Duodenal mucosa (tissue), 2 donors: Measurements from ENCODE around the gene ADCY7.

ENCODE experiments used
- H3K27ac ChIP-seq: one replicate; pipeline ENCODE4 v1.7.0; 2013; ENCODE audit warnings: low read depth, low read length
- H3K27me3 ChIP-seq, 2 donors: one replicate each; pipeline ENCODE4 v1.7.0; 2013; ENCODE audit warnings: low read length in 2 of 2, control low read depth in 1 of 2; ENCODE audit not compliant: insufficient read depth in 2 of 2, control insufficient read depth in 1 of 2
- H3K36me3 ChIP-seq, 2 donors: one replicate each; pipeline ENCODE4 v1.7.0; 2013; ENCODE audit warnings: low read length in 2 of 2, control low read depth in 1 of 2; ENCODE audit not compliant: insufficient read depth in 2 of 2, control insufficient read depth in 1 of 2
- H3K4me1 ChIP-seq, 2 donors: one replicate each; pipeline ENCODE4 v1.7.0; 2013; ENCODE audit warnings: low read length in 2 of 2, control low read depth in 1 of 2; ENCODE audit not compliant: insufficient read depth in 2 of 2, control insufficient read depth in 1 of 2
- H3K4me3 ChIP-seq, 2 donors: one replicate each; pipeline ENCODE4 v1.7.0; 2013; ENCODE audit warnings: low read length in 2 of 2, low read depth in 1 of 2
- H3K9ac ChIP-seq, 2 donors: one replicate each; pipeline ENCODE4 v1.7.0; 2013; ENCODE audit warnings: low read length in 2 of 2, low read depth in 1 of 2
- H3K9me3 ChIP-seq, 2 donors: one replicate each; pipeline ENCODE4 v1.7.0; 2013; ENCODE audit warnings: low read length in 2 of 2, control low read depth in 1 of 2; ENCODE audit not compliant: control insufficient read depth in 1 of 2

The ADCY7 gene

GRCh38 chr16:50298075-50298460 is 31.7 kb downstream of the ADCY7 start:
- H3K4me3 ChIP-seq: no peak overlapping the region
- no peaks in the 10 kb centered on the region for H3K9me3 ChIP-seq
- no peak overlapping the region for H3K27ac ChIP-seq
- peaks cover 7 to 24% of the 10 kb centered on the region in 2 donors for H3K4me1 ChIP-seq
- H3K36me3 ChIP-seq: peaks cover 4 to 28% of the 10 kb centered on the region in 2 donors
- H3K9ac ChIP-seq: no peak overlapping the region
- H3K27me3 ChIP-seq: no peaks in the 10 kb centered on the region

- Histone ChIP-seq H3K27ac (no peak overlapping the region), H3K9me3 (no peaks in the 10 kb centered on the region), H3K36me3 (peaks cover 4 to 21% of the 10 kb centered on the region in 2 donors), H3K4me3 (no peak overlapping the region), H3K4me1 (peaks cover 7 to 24% of the 10 kb centered on the region in 2 donors), H3K27me3 (no peaks in the 10 kb centered on the region), H3K9ac (no peak overlapping the region)
These were observed 32.5 kb downstream of the ADCY7 start for GRCh38 chr16:50298591-50299507.

- Histone ChIP-seq H3K9me3 (no peaks in the 10 kb centered on the region), H3K27ac (no peak overlapping the region), H3K4me1 (peaks cover 7 to 24% of the 10 kb centered on the region in 2 donors), H3K9ac (no peak overlapping the region), H3K36me3 (peaks cover 4 to 17% of the 10 kb centered on the region in 2 donors), H3K27me3 (no peaks in the 10 kb centered on the region), H3K4me3 (no peak overlapping the region)
These were observed 33.3 kb downstream of the ADCY7 start for GRCh38 chr16:50299508-50300105.

- H3K27me3 ChIP-seq: no peaks in the 10 kb centered on the region
- H3K9me3 ChIP-seq: no peaks in the 10 kb centered on the region
- peaks cover 7 to 24% of the 10 kb centered on the region in 2 donors for H3K4me1 ChIP-seq
- no peak overlapping the region for H3K9ac ChIP-seq
- peaks cover 0 to 14% of the 10 kb centered on the region in 2 donors for H3K36me3 ChIP-seq
- no peak overlapping the region for H3K27ac ChIP-seq
- H3K4me3 ChIP-seq: no peak overlapping the region
These were observed 34.7 kb downstream of the ADCY7 start for GRCh38 chr16:50300942-50301625.

- Histone ChIP-seq H3K4me3 (no peak overlapping the region), H3K4me1 (peaks cover 7 to 24% of the 10 kb centered on the region in 2 donors), H3K27me3 (no peaks in the 10 kb centered on the region), H3K36me3 (peaks cover 0 to 14% of the 10 kb centered on the region in 2 donors), H3K9me3 (no peaks in the 10 kb centered on the region), H3K9ac (no peak overlapping the region), H3K27ac (no peak overlapping the region)
These were observed 35.5 kb downstream of the ADCY7 start for GRCh38 chr16:50301626-50302471.

GRCh38 chr16:50302472-50303005 is 36.2 kb downstream of the ADCY7 start:
- Histone ChIP-seq H3K9me3 (no peaks in the 10 kb centered on the region), H3K27ac (no peak overlapping the region), H3K9ac (no peak overlapping the region), H3K4me3 (no peak overlapping the region), H3K27me3 (no peaks in the 10 kb centered on the region), H3K36me3 (peaks cover 0 to 14% of the 10 kb centered on the region in 2 donors), H3K4me1 (peaks cover 7 to 18% of the 10 kb centered on the region in 2 donors)

- Histone ChIP-seq H3K9me3 (no peaks in the 10 kb centered on the region), H3K27ac (no peak overlapping the region), H3K36me3 (peaks cover 0 to 14% of the 10 kb centered on the region in 2 donors), H3K9ac (no peak overlapping the region), H3K27me3 (no peaks in the 10 kb centered on the region), H3K4me1 (peaks cover 7 to 14% of the 10 kb centered on the region in 2 donors), H3K4me3 (no peak overlapping the region)
These were observed 36.8 kb downstream of the ADCY7 start for GRCh38 chr16:50303041-50303604.

GRCh38 chr16:50303605-50304466 is 37.5 kb downstream of the ADCY7 start:
- H3K27ac ChIP-seq: no peak overlapping the region

More at GRCh38 chr16:50303605-50304466, 37.5 kb downstream of the ADCY7 start:
- Histone ChIP-seq H3K27me3 (no peaks in the 10 kb centered on the region), H3K9ac (no peak overlapping the region), H3K4me3 (no peak overlapping the region), H3K9me3 (no peaks in the 10 kb centered on the region), H3K36me3 (peaks cover 0 to 14% of the 10 kb centered on the region in 2 donors), H3K4me1 (peaks cover 7 to 14% of the 10 kb centered on the region in 2 donors)
